Progenitor cell of endocrine pancreas (in vitro differentiated cells): Measurements from ENCODE around the gene ZNF512. TPM values are rescaled to one million over a fixed set of nuclear protein-coding genes. Genes with fewer than 3 reads are reported as not detected.

Experiments used
- DNase-seq: peaks from one replicate; pipeline ENCODE4 v3.0.0; 2021; ENCODE audit warnings: low spot score; ENCODE audit not compliant: unreplicated experiment
- H3K27ac Mint-ChIP-seq: 2 replicates; pipeline ENCODE4 v1.8.0; 2021; ENCODE audit warnings: mild to moderate bottlenecking, moderate library complexity, mixed read lengths
- H3K27me3 Mint-ChIP-seq: 2 replicates; pipeline ENCODE4 v1.8.0; 2021; ENCODE audit warnings: mixed read lengths
- H3K36me3 Mint-ChIP-seq: 2 replicates; pipeline ENCODE4 v1.8.0; 2022; ENCODE audit warnings: mixed read lengths; ENCODE audit not compliant: insufficient read depth
- H3K4me1 Mint-ChIP-seq: 2 replicates; pipeline ENCODE4 v1.8.0; 2021; ENCODE audit warnings: low read depth, mixed read lengths
- H3K4me3 Mint-ChIP-seq: 2 replicates; pipeline ENCODE4 v1.8.0; 2021; ENCODE audit warnings: low read depth, mild to moderate bottlenecking, moderate library complexity, mixed read lengths
- H3K9me3 Mint-ChIP-seq: 2 replicates; pipeline ENCODE4 v1.8.0; 2021; ENCODE audit warnings: low read depth, mixed read lengths
- CTCF ChIP-seq: fragments of 200-600 bp; sonication (generic); IDR thresholded peaks from one replicate; pipeline ENCODE4 v1.5.0; 2021; ENCODE audit warnings: antibody characterized with exemption, mild to moderate bottlenecking; ENCODE audit not compliant: unreplicated experiment
- total RNA-seq: library from RNA; stranded (reverse); gene quantifications from 2 replicates; pipeline ENCODE4 v1.2.1, GENCODE V29; 2021

Gene ZNF512
- total RNA-seq, 1 donor from 2014 or later, result 60.9 TPM

- TF ChIP-seq CTCF, result no peak
- no peaks in the 10 kb centered on the region for H3K27me3 Mint-ChIP-seq
These were observed 84.6 kb downstream of the ZNF512 start for GRCh38 chr2:27667446-27667845.

GRCh38 chr2:27671235-27671634, 88.4 kb downstream of the ZNF512 start:
- Mint-ChIP-seq H3K27ac (no peak overlapping the region), H3K4me3 (no peak overlapping the region), H3K27me3 (no peaks in the 10 kb centered on the region), H3K9me3 (no peaks in the 10 kb centered on the region), H3K36me3 (peaks cover 22% of the 10 kb centered on the region), H3K4me1 (no peaks in the 10 kb centered on the region)
- no peak for TF ChIP-seq CTCF
- no peak for DNase-seq

More at GRCh38 chr2:27667446-27667845, 84.6 kb downstream of the ZNF512 start:
- H3K36me3 Mint-ChIP-seq, result peaks cover 15% of the 10 kb centered on the region
- H3K4me3 Mint-ChIP-seq, result no peak overlapping the region
- no peaks in the 10 kb centered on the region for H3K9me3 Mint-ChIP-seq
- H3K4me1 Mint-ChIP-seq, result peaks cover 21% of the 10 kb centered on the region
- DNase-seq, result no peak
- no peak overlapping the region for H3K27ac Mint-ChIP-seq

Other genes with a start within 250 kb of the ZNF512 start
- gene GTF3C2, start 226.3 kb upstream of the ZNF512 start, total RNA-seq, result 98.0 and 106 TPM in 2 replicates
- 49.6 and 56.7 TPM in 2 replicates for gene EIF2B4, start 212.7 kb upstream of the ZNF512 start, total RNA-seq
- gene SNX17, start 212.4 kb upstream of the ZNF512 start, total RNA-seq, result 81.2 and 89.3 TPM in 2 replicates
- gene ZNF513, start 202.3 kb upstream of the ZNF512 start, total RNA-seq, result 34.4 and 35.0 TPM in 2 replicates
- 101 and 105 TPM in 2 replicates for gene PPM1G, start 173.5 kb upstream of the ZNF512 start, total RNA-seq
- 109 and 120 TPM in 2 replicates for gene NRBP1, start 154.4 kb upstream of the ZNF512 start, total RNA-seq
- gene KRTCAP3, start 140.7 kb upstream of the ZNF512 start, total RNA-seq, result 15.4 and 17.1 TPM in 2 replicates
- gene IFT172, start 93.3 kb upstream of the ZNF512 start, total RNA-seq, result 43.7 and 49.5 TPM in 2 replicates
- 10.2 and 12.2 TPM in 2 replicates for gene FNDC4, start 87.8 kb upstream of the ZNF512 start, total RNA-seq
- gene GCKR, start 86.2 kb upstream of the ZNF512 start, total RNA-seq, result 2.0 and 2.8 TPM in 2 replicates
- 5.6 and 5.7 TPM in 2 replicates for gene CCDC121, start 46.0 kb downstream of the ZNF512 start, total RNA-seq
- 37.3 and 40.2 TPM in 2 replicates for gene GPN1, start 46.0 kb downstream of the ZNF512 start, total RNA-seq
- gene SUPT7L, start 80.6 kb downstream of the ZNF512 start, total RNA-seq, result 47.6 and 48.1 TPM in 2 replicates
- 19.5 and 22.1 TPM in 2 replicates for gene SLC4A1AP, start 80.8 kb downstream of the ZNF512 start, total RNA-seq
- gene MRPL33, start 188.7 kb downstream of the ZNF512 start, total RNA-seq, result 59.7 and 63.3 TPM in 2 replicates